ENCODE data around the gene IRF9.

- TF ChIP-seq EP300 (IDR thresholded peaks at IDR 0.05; ENCODE audit: borderline replicate concordance), result no peak
- TF ChIP-seq CEBPB (IDR thresholded peaks at IDR 0.05), result no peak
- no peak for TF ChIP-seq TEAD4 (IDR thresholded peaks at IDR 0.05)
- no peak for TF ChIP-seq FOXM1 (IDR thresholded peaks at IDR 0.05; ENCODE audit: borderline replicate concordance, low read depth)
- TF ChIP-seq, protein P1, sequence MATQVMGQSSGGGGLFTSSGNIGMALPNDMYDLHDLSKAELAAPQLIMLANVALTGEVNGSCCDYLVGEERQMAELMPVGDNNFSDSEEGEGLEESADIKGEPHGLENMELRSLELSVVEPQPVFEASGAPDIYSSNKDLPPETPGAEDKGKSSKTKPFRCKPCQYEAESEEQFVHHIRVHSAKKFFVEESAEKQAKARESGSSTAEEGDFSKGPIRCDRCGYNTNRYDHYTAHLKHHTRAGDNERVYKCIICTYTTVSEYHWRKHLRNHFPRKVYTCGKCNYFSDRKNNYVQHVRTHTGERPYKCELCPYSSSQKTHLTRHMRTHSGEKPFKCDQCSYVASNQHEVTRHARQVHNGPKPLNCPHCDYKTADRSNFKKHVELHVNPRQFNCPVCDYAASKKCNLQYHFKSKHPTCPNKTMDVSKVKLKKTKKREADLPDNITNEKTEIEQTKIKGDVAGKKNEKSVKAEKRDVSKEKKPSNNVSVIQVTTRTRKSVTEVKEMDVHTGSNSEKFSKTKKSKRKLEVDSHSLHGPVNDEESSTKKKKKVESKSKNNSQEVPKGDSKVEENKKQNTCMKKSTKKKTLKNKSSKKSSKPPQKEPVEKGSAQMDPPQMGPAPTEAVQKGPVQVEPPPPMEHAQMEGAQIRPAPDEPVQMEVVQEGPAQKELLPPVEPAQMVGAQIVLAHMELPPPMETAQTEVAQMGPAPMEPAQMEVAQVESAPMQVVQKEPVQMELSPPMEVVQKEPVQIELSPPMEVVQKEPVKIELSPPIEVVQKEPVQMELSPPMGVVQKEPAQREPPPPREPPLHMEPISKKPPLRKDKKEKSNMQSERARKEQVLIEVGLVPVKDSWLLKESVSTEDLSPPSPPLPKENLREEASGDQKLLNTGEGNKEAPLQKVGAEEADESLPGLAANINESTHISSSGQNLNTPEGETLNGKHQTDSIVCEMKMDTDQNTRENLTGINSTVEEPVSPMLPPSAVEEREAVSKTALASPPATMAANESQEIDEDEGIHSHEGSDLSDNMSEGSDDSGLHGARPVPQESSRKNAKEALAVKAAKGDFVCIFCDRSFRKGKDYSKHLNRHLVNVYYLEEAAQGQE (IDR thresholded peaks at IDR 0.05; ENCODE audit: low read depth), result no peak
- TF ChIP-seq ZBTB7A (IDR thresholded peaks at IDR 0.05; ENCODE audit: low read depth), result no peak
- TF ChIP-seq YY1 (IDR thresholded peaks at IDR 0.05; ENCODE audit: low read depth), result no peak
These were observed 28.4 kb downstream of the IRF9 start for GRCh38 chr14:24189460-24189859.
